ENCODE results near the gene INSYN1.
"Not testable (repeated sequence)": the region's sequence is repeated elsewhere in the genome, so short reads cannot be mapped to it uniquely, and the experiment has no call there.

The INSYN1 gene

DNA sequence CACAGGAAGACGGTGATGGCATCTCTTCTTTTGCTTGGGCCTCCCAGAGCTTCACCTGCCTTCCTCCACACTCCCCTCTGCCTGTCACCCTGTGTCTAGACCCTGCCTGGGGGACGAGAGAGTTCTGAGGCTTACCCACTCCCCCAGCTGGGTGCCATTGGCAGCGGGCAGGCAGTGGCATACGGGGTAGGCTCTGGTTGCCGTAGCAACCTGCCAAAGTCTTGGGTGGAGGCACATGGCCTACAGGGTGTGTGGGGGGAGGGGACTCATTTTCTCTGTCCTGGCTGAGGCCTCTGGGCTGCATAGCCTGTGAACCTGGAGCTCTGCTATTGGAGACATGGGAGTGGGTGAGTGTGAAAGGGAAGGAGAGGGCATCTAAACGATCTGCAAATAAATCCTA lies 4.4 kb downstream of the INSYN1 start:
- no peak for DNase-seq

DNA sequence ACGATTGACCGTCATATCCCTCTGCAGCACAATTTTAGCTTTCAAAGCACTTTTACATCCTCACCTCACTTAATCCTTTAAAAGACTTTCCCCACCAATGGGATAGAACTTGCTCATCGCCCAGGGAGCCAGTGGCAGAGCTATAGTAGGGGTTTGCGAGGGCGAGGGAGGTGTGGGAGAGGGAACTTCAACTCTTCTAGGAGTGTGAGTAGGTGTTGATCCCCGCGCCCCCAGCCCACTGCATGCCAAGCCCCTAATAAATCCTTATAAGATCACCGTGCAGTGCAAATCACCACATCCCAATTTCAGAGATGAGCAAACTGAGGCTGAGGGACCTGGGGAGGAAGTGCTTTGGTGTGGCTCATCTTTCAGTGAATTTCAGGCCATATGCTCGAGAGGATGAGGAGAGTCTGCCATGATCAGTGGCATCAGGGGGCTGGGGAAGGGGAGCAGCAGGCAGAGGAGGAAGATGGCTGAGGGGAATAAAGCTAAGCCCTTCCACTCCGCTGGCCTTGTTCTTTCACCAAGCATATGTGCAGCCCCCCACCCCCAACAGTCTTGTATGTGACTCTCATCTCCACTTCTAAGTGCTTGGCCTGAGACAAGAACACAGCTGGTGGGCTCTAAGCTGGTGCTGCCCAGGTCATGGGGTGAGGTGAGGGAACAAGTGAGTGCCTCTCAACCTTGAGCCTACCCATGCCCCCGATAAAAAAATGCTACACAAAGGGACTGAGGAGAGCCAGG lies 5.1 kb downstream of the INSYN1 start:
- DNase-seq = no peak

GRCh38 chr15:73746883-73747282 lies 6.3 kb downstream of the INSYN1 start:
- no peak for DNase-seq

DNA sequence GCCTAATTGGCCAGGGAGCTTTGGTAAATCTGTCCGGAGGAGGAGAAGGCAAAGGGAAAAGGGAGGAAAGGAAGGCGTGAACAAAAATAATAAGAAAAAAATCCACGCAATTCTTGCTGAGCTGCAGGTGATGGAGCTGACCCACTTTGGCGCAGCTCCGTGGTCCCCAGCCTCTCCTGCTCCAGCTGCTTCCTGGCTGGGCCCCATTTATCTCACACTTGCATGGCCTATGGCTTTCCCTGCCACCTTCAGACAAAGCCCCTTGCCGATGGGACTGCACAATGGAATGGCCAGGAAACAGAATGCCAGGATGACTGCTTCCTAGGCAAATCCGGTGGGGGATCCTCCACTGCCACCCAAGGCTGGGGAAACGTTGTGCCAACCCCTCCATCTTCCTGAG lies 6.9 kb downstream of the INSYN1 start:
- no peak for DNase-seq

DNA sequence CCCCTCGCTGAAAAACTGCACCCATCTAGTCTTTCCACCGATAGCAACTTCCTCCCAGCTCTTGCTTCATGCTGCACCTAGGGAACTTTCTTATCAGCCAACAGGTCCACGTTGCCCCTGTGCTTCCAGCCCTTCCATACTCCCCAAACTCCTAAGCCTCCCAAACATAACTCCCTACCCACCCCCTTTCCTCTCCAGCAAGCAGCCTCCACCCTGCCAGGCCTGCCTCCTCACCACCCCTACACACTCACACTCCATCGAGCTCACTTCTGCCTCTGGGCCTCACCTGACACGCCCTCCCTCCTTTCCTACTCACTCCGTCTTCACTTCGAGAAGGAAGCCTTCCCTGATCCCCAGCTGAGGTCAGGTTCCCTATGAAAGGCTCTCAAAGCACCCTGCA lies 8.1 kb downstream of the INSYN1 start:
- DNase-seq = no peak

GRCh38 chr15:73744293-73744692 lies 8.9 kb downstream of the INSYN1 start:
- DNase-seq = no peak

GRCh38 chr15:73741321-73741836 lies 11.8 kb downstream of the INSYN1 start:
- no peak for DNase-seq

- no peak for DNase-seq
Observed at GRCh38 chr15:73740152-73741048, 12.8 kb downstream of the INSYN1 start.

- DNase-seq = no peak
Observed at GRCh38 chr15:73737535-73737934, 15.6 kb downstream of the INSYN1 start.

- DNase-seq = no peak
Observed at GRCh38 chr15:73732930-73733329, 20.2 kb downstream of the INSYN1 start.

DNA sequence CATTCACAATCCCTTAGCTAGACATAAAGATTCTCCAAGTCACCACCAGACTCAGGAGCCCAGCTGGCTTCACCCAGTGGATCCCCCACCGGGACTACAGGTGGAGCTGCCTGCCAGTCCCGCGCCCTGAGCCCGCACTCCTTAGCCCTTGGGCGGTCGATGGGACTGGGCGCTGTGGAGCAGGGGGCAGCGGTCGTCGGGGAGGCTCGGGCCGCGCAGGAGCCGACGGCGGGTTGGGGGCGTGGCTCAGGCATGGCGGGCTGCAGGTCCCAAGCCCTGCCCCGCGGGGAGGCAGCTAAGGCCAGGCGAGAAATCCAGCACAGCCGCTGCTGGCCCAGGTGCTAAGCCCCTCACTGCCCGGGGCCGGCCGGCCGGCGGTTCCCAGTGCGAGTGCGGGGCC lies 21.1 kb downstream of the INSYN1 start:
- not testable (repeated sequence) for DNase-seq

DNA sequence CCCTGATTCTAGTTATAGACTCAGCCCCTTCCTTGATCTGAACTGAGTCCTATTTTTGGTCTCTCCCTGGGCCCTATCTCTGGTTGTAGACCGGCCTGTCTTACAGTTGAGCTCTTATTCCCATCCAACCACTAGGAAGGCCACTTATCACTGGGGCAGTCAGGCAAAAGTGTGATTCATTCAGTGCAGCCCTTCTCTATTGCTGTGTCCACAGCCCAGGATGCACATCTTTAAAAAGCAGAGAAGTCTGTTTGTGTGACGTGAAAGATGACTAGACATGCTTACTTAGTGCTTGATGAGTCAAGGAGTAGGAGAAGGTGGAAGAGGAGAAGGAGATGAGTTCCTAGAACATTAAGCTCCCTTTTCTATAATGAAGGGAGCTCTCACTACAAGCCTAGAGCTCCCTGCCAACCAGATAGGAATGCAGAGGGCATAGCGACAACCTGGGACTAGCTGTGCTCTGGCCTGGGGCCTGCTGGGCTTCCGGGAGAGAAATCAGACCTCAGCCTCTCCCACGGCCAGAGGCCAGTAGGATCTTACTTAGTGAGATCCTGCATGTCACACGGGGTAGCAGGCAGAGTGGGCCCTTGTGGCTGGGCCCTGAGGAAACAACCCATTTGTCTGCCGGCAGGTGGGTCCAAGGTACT lies 25.7 kb downstream of the INSYN1 start:
- no peak for DNase-seq

DNA sequence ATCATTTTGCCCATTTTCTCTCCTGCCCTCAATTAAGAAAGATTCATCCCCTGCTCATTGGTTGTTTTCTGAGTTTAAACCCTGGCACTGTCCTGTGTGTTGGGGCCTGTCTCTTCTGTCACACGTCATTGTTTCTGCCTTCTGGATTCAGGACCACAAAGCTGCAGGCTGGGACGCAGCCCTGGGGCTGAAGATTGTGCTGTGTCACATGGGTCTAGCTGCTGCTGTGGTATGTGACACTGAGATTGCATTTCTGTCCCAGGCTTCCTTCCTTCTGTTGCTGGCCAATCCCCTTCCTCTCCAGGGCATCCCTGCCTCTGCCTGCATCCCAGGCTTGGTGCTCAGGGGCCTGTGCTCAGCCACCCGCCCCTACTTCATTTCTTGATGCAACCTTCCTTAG lies 28.9 kb downstream of the INSYN1 start:
- no peak for DNase-seq

DNA sequence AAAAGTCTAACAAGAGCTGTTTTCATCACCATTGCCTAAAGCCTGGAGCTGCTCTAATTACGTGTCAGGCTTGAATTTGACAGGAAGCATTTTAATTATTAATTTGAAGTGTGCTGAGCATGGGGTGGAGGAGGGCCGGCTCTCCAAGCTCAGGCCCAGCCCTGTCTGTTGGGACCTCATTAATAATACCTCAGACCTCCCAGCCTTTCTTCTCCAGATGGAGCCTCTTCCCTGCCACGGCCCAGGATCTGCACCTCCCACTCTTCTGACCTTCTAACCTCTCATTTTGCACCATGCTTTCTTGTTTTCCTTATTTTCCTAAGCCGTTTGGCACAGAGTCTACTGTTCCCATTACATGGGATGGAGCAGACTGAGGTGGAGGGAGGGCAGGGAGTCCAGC lies 30.0 kb downstream of the INSYN1 start:
- no peak for DNase-seq

- no peak for DNase-seq
Observed at GRCh38 chr15:73722425-73722824, 30.7 kb downstream of the INSYN1 start.

- no peak for DNase-seq
Observed at GRCh38 chr15:73718694-73719093, 34.5 kb downstream of the INSYN1 start.

DNA sequence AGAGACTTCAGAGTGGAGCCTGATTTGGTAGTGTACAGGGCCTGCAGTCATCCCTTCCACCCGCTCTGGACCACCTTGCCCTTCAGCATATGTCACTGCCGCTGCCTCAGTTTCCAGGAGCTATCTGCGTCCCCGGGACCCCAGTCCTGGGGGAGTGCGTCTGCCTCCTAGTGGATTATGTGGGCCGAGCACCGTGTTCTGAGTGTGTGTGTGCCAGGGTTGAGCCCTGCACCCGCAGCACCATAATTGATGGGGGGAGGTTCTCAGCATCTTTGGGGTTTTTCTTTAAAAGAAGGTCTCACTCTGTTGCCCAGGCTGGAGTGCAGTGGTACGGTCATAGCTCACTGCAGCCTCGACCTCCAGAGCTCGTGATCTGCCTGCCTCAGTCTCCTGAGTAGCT lies 35.3 kb downstream of the INSYN1 start:
- no peak for DNase-seq

GRCh38 chr15:73717206-73717605 lies 35.9 kb downstream of the INSYN1 start:
- no peak for DNase-seq

GRCh38 chr15:73716417-73716816 lies 36.7 kb downstream of the INSYN1 start:
- DNase-seq = no peak

GRCh38 chr15:73715417-73715816 lies 37.7 kb downstream of the INSYN1 start:
- no peak for DNase-seq

DNA sequence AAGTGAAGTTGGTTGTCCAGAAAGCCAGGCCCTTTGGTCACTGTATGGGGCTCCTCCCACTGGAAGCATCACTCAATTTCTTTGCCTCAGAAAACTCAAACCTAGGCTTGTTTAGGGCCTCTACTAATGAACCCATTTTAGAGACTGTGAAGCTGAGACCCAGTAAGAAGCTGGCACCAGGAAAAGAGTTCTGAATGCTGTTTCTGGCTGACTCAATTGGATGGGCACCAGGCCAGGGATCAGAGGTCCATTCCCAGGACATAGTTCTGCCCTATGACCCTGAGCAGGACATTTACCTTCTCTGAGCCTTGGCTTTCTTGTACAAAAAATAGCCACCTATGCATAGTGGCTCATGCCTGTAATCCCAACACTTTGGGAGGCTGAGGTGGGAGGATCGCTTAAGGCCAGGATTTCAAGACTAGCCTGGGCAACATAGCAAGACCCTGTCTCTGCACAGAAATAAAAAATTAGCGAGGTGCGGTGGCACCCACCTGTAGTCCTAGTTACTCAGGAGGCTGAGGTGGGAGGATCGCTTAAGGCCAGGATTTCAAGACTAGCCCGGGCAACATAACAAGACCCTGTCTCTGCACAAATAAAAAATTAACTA lies 38.4 kb downstream of the INSYN1 start:
- DNase-seq = no peak

- no peak for DNase-seq
Observed at GRCh38 chr15:73712107-73712506, 41.0 kb downstream of the INSYN1 start.

GRCh38 chr15:73711526-73711925 lies 41.6 kb downstream of the INSYN1 start:
- no peak for DNase-seq

Measured in Kasumi-1 (cell line).